GM21529 (cell line): ENCODE measurements around the gene RPL29.

Experiments
- ATAC-seq: cut with Tn5 transposase; IDR thresholded peaks from one replicate; pipeline ENCODE4 v1.9.1; 2021; ENCODE audit not compliant: unreplicated experiment

The RPL29 gene

GRCh38 chr3:51966486-51966885 is 29.2 kb downstream of the RPL29 start:
- ATAC-seq: no peak

- no peak for ATAC-seq
Observed at GRCh38 chr3:51966016-51966415, 29.7 kb downstream of the RPL29 start.

- ATAC-seq: no peak
Observed at GRCh38 chr3:51964521-51964920, 31.2 kb downstream of the RPL29 start.

GRCh38 chr3:51963951-51964451 is 31.7 kb downstream of the RPL29 start:
- no peak for ATAC-seq

- ATAC-seq: no peak
Observed at GRCh38 chr3:51962854-51963530, 32.7 kb downstream of the RPL29 start.

- ATAC-seq: no peak
Observed at GRCh38 chr3:51961602-51962569, 33.8 kb downstream of the RPL29 start.

GRCh38 chr3:51961011-51961410 is 34.7 kb downstream of the RPL29 start:
- no peak for ATAC-seq

GRCh38 chr3:51960386-51960785 is 35.3 kb downstream of the RPL29 start:
- no peak for ATAC-seq

GRCh38 chr3:51959651-51960050 is 36.0 kb downstream of the RPL29 start:
- ATAC-seq: no peak

- no peak for ATAC-seq
Observed at GRCh38 chr3:51958603-51959521, 36.8 kb downstream of the RPL29 start.

- no peak for ATAC-seq
Observed at GRCh38 chr3:51957520-51958205, 38.0 kb downstream of the RPL29 start.

GRCh38 chr3:51955893-51956770 is 39.6 kb downstream of the RPL29 start:
- ATAC-seq: no peak

- no peak for ATAC-seq
Observed at GRCh38 chr3:51955175-51955892, 40.4 kb downstream of the RPL29 start, which contains the start of gene GPR62. Gene GPR62, plus strand, starts transcription at chr3:51955381. Its CDS starts 272 bp downstream, at chr3:51955653.

GRCh38 chr3:51954713-51955112 is 41.0 kb downstream of the RPL29 start:
- ATAC-seq: no peak

- ATAC-seq: no peak
Observed at GRCh38 chr3:51954105-51954504, 41.6 kb downstream of the RPL29 start.

GRCh38 chr3:51953445-51953844 is 42.2 kb downstream of the RPL29 start:
- ATAC-seq: no peak

- no peak for ATAC-seq
Observed at GRCh38 chr3:51950899-51951298, 44.8 kb downstream of the RPL29 start.

GRCh38 chr3:51949121-51949520 is 46.6 kb downstream of the RPL29 start:
- no peak for ATAC-seq
